ENCODE results near the gene MRPL51. TPM values are rescaled to one million over a fixed set of nuclear protein-coding genes. Genes with fewer than 3 reads are reported as not detected.

The MRPL51 gene
- total RNA-seq, 1 donor from 2014 or later, result 114 TPM

- Histone ChIP-seq H3K36me3 (peaks cover 60% of the 10 kb centered on the region), H3K4me3 (peak overlapping the region; percentile 91), H3K27me3 (no peaks in the 10 kb centered on the region), H3K27ac (peak overlapping the region; percentile 94), H3K4me1 (peaks cover 34% of the 10 kb centered on the region), H3K9me3 (no peaks in the 10 kb centered on the region)
- no peak for TF ChIP-seq CTCF (IDR thresholded peaks at IDR 0.05)
- DNase-seq (peak; percentile 82), ATAC-seq (peak; percentile 17)
- intact Hi-C loops (cut with DNase I), result no loop called here
Measured at GRCh38 chr12:6533653-6533922, 40.5 kb upstream of the MRPL51 start.

DNA sequence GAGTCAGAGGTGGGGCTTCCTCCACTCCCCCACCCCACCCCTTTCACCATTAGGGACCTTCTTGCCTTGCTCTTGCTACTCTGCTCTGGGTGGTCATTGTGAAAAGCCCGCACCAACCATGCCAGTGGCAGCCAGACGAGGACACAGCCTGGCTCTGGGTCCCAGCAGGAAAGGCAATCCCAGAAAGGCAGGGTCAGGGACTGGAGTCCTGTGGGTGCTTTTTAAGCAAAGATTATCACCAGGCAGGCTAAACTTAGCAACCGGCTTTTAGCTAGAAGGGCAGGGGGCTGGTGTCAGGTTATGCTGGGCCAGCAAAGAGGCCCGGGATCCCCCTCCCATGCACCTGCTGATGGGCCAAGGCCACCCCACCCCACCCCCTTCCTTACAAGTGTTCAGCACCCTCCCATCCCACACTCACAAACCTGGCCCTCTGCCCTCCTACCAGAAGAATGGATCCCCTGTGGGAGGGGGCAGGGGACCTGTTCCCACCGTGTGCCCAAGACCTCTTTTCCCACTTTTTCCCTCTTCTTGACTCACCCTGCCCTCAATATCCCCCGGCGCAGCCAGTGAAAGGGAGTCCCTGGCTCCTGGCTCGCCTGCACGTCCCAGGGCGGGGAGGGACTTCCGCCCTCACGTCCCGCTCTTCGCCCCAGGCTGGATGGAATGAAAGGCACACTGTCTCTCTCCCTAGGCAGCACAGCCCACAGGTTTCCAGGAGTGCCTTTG lies 40.0 kb upstream of the MRPL51 start:
- Histone ChIP-seq H3K36me3 (peaks cover 60% of the 10 kb centered on the region), H3K4me1 (peaks cover 34% of the 10 kb centered on the region), H3K4me3 (peak overlapping the region; percentile 91)

DNA sequence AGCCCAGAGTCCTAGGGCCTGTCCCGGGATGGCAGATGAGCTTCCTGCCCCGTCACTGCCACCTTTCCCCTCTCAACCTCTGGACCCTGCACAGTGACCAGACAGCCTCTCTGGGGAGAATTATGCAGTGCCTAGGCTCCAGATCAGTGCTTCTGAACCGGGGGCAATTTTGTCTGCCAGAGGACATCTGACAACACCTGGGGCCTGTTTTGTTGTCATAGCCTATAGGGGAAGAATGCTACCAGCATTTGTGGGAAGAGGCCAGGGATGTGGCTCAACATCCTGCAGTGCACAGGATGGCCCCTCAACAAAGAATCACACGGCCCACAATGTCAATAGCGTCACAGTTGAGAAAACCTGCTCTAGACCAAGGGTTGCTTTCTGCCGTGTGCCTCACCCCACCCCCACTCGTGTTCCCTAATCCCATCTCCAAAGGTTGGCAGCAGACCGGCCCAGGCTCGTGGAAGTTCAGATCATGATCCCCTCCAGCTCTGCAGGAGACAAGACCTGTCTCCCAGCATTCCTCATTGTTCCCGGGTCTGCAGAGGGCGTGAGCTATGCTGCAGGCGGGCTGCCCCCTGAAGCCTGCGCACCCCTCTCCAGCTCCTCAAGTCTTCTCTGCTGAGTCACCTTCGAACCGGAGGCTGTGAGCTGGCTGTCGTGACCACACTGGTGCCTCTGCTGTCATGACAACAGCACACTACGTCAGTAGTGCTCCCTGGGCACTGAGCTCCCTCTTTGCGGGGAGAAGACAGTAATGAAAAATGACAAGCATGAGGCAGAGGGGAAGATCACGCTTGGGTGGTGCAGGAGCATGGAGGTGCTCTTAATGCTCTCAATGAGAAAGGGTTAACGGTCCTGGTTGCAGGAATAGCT lies 39.2 kb upstream of the MRPL51 start:
- intact Hi-C loops (cut with DNase I), result no loop called here
- peaks cover 60% of the 10 kb centered on the region for H3K36me3 ChIP-seq
- DNase-seq, result no peak

More for the DNA sequence above, 40.0 kb upstream of the MRPL51 start:
- H3K27ac ChIP-seq, result peak overlapping the region; percentile 94
- H3K27me3 ChIP-seq, result no peaks in the 10 kb centered on the region
- intact Hi-C loops (cut with DNase I), result no loop called here
- no peaks in the 10 kb centered on the region for H3K9me3 ChIP-seq
- ATAC-seq (peak; percentile 47), DNase-seq (peak; percentile 82)
- TF ChIP-seq CTCF (IDR thresholded peaks at IDR 0.05), result no peak

DNA sequence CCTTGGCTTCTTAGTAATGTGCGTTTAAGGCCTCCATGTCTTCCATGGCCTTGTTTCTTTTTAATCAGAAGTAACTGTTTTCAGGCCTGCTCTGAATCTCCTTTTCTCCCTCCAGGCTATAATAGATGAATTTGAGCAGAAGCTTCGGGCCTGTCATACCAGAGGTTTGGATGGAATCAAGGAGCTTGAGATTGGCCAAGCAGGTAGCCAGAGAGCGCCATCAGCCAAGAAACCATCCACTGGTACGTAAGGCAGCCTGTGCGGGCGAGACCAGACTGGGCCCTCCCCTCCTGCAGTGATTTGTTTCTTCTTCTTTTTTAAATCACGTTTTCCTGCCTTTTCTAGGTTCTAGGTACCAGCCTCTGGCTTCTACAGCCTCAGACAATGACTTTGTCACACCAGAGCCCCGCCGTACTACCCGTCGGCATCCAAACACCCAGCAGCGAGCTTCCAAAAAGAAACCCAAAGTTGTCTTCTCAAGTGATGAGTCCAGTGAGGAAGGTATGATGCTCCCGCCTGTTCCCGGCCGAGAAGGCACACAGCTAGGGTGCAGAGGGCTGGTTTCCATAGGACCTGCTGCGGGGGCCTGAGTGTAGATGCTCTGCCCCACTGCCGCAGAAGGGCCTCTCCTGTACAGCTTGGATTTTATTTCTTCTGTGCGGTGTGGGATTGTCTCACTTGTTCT lies 37.7 kb upstream of the MRPL51 start:
- DNase-seq (no peak), ATAC-seq (no peak)
- H3K4me1 ChIP-seq, result peaks cover 19% of the 10 kb centered on the region
- intact Hi-C loops (cut with DNase I), result no loop called here
- no peak overlapping the region for H3K27ac ChIP-seq
- no peaks in the 10 kb centered on the region for H3K27me3 ChIP-seq
- H3K9me3 ChIP-seq, result no peaks in the 10 kb centered on the region
- H3K4me3 ChIP-seq, result no peak overlapping the region
- no peak for TF ChIP-seq CTCF (IDR thresholded peaks at IDR 0.05)
- peaks cover 60% of the 10 kb centered on the region for H3K36me3 ChIP-seq

More for the DNA sequence above, 39.2 kb upstream of the MRPL51 start:
- no peak for ATAC-seq
- no peaks in the 10 kb centered on the region for H3K27me3 ChIP-seq
- H3K27ac ChIP-seq, result peak overlapping the region; percentile 94
- TF ChIP-seq CTCF (IDR thresholded peaks at IDR 0.05), result no peak
- peaks cover 29% of the 10 kb centered on the region for H3K4me1 ChIP-seq
- peak overlapping the region; percentile 91 for H3K4me3 ChIP-seq
- no peaks in the 10 kb centered on the region for H3K9me3 ChIP-seq

DNA sequence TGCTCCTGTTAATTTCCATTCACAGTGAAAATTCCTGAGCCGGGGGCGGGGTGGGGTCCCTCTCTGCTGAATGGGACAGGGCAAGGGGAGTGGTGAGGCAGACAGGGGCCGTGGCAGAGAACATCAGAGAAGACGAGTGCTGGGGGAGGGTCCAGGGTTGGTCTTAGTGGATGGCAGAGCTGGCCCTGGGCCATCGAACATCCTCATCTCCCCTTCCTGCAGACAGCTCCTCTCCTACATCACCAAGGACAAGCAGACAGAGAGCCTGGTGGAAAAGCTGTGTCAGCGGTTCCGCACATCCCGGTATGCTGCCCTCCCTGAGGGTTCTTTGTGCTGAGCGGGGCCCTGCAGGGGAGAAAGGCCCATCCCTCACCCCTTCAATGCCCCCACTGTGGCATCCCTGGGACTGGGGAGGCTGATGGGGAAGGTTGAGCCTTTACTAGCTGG lies 36.3 kb upstream of the MRPL51 start:
- Histone ChIP-seq H3K4me3 (no peak overlapping the region), H3K9me3 (no peaks in the 10 kb centered on the region), H3K27me3 (no peaks in the 10 kb centered on the region), H3K4me1 (peaks cover 15% of the 10 kb centered on the region), H3K27ac (no peak overlapping the region), H3K36me3 (peaks cover 73% of the 10 kb centered on the region)
- intact Hi-C loops (cut with DNase I), result no loop called here
- no peak for TF ChIP-seq CTCF (IDR thresholded peaks at IDR 0.05)
- ATAC-seq (no peak), DNase-seq (no peak)
